GM08714 (cell line): Measurements from ENCODE around the gene EXTL1.
"Not testable (repeated sequence)": the region's sequence is repeated elsewhere in the genome, so short reads cannot be mapped to it uniquely, and the experiment has no call there.

Experiments used
- H3K4me3 ChIP-seq: fragments of 200-500 bp; sonication (Bioruptor generic); 2 replicates; pipeline ENCODE4 v1.5.1; 2014; ENCODE audit warnings: mild to moderate bottlenecking, low read length, inconsistent platforms
- ZNF274 ChIP-seq: IDR thresholded peaks from 2 replicates; pipeline ENCODE4 v1.6.1; 2012; ENCODE audit warnings: mild to moderate bottlenecking, low read depth, low read length

The EXTL1 gene

GRCh38 chr1:26021647-26022403, at the start of gene EXTL1:
Gene EXTL1 (plus strand): TSS chr1:26021775. CDS start chr1:26022647, 872 bp downstream.
- no peak for TF ChIP-seq ZNF274
- H3K4me3 ChIP-seq, result no peak within 1 kb of the TSS

- no peak for TF ChIP-seq ZNF274
- H3K4me3 ChIP-seq, result no peak overlapping the region; the same call in 1 of the 2 replicates
Measured at GRCh38 chr1:25971811-25972180, 49.8 kb upstream of the EXTL1 start.

- H3K4me3 ChIP-seq, result no peak overlapping the region
- no peak for TF ChIP-seq ZNF274
Measured at GRCh38 chr1:25973610-25974321, 47.8 kb upstream of the EXTL1 start.

GRCh38 chr1:25977801-25978200, 43.8 kb upstream of the EXTL1 start:
- H3K4me3 ChIP-seq, result no peak overlapping the region
- no peak for TF ChIP-seq ZNF274

- H3K4me3 ChIP-seq, result no peak overlapping the region
- no peak for TF ChIP-seq ZNF274
Measured at GRCh38 chr1:25978403-25978802, 43.2 kb upstream of the EXTL1 start.

- TF ChIP-seq ZNF274, result no peak
- no peak overlapping the region for H3K4me3 ChIP-seq
Measured at GRCh38 chr1:25979210-25979609, 42.4 kb upstream of the EXTL1 start.

GRCh38 chr1:25985171-25985570, 36.4 kb upstream of the EXTL1 start:
- H3K4me3 ChIP-seq, result no peak overlapping the region
- TF ChIP-seq ZNF274, result no peak

- TF ChIP-seq ZNF274, result no peak
- H3K4me3 ChIP-seq, result no peak overlapping the region
Measured at GRCh38 chr1:25985670-25986069, 35.9 kb upstream of the EXTL1 start.

- H3K4me3 ChIP-seq, result not testable (repeated sequence)
Measured at GRCh38 chr1:25986773-25987172, 34.8 kb upstream of the EXTL1 start.

- no peak overlapping the region for H3K4me3 ChIP-seq
- TF ChIP-seq ZNF274, result no peak
Measured at GRCh38 chr1:25987951-25988350, 33.6 kb upstream of the EXTL1 start.

- TF ChIP-seq ZNF274, result no peak
- H3K4me3 ChIP-seq, result no peak overlapping the region
Measured at GRCh38 chr1:25989440-25990234, 31.9 kb upstream of the EXTL1 start.

- H3K4me3 ChIP-seq, result no peak overlapping the region
- TF ChIP-seq ZNF274, result no peak
Measured at GRCh38 chr1:25990251-25990650, 31.3 kb upstream of the EXTL1 start.

- H3K4me3 ChIP-seq, result no peak overlapping the region
Measured at GRCh38 chr1:25990702-25991395, 30.7 kb upstream of the EXTL1 start.

GRCh38 chr1:25991937-25992688, 29.5 kb upstream of the EXTL1 start:
- H3K4me3 ChIP-seq, result no peak overlapping the region
- no peak for TF ChIP-seq ZNF274

More at GRCh38 chr1:25990702-25991395, 30.7 kb upstream of the EXTL1 start:
- TF ChIP-seq ZNF274, result no peak
